Measurements from ENCODE around the gene TCF4.

TCF4 gene

GRCh38 chr18:55627007-55627406, 39.0 kb upstream of the TCF4 start:
- Mint-ChIP-seq H3K27me3 (ENCODE audit: low read depth, poor library complexity) (no peaks in the 10 kb centered on the region), H3K4me1 (no peaks in the 10 kb centered on the region), H3K27ac (no peak overlapping the region), H3K4me3 (no peak overlapping the region), H3K9me3 (peaks cover 4% of the 10 kb centered on the region), H3K36me3 (ENCODE audit: low read depth) (no peaks in the 10 kb centered on the region)
- TF ChIP-seq, protein P1, sequence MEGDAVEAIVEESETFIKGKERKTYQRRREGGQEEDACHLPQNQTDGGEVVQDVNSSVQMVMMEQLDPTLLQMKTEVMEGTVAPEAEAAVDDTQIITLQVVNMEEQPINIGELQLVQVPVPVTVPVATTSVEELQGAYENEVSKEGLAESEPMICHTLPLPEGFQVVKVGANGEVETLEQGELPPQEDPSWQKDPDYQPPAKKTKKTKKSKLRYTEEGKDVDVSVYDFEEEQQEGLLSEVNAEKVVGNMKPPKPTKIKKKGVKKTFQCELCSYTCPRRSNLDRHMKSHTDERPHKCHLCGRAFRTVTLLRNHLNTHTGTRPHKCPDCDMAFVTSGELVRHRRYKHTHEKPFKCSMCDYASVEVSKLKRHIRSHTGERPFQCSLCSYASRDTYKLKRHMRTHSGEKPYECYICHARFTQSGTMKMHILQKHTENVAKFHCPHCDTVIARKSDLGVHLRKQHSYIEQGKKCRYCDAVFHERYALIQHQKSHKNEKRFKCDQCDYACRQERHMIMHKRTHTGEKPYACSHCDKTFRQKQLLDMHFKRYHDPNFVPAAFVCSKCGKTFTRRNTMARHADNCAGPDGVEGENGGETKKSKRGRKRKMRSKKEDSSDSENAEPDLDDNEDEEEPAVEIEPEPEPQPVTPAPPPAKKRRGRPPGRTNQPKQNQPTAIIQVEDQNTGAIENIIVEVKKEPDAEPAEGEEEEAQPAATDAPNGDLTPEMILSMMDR (IDR thresholded peaks at IDR 0.05): no peak
- no peak for DNase-seq

DNA sequence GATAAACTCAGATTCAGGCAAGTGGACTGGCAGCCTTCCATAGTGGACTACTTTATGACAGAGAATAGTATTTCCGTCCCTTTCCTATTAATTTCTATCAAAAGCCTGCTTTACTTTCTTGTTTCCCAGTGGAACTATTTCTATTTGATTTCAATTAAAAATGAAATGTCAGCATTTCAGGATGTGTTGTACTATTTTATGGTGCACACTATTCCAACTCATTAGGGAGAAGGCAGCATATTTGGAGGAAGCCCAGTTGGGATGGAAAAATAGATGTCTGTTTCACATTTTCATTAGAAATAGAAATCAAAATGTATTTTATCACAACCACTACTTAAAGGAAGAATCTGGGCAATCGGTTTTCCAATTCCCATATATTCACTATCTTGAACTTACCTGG, 37.9 kb upstream of the TCF4 start:
- Mint-ChIP-seq H3K4me3 (no peak overlapping the region), H3K9me3 (peaks cover 4% of the 10 kb centered on the region), H3K4me1 (no peaks in the 10 kb centered on the region), H3K27me3 (ENCODE audit: low read depth, poor library complexity) (no peaks in the 10 kb centered on the region), H3K36me3 (ENCODE audit: low read depth) (no peaks in the 10 kb centered on the region), H3K27ac (no peak overlapping the region)
- no peak for DNase-seq
- TF ChIP-seq, protein P1 (IDR thresholded peaks at IDR 0.05): no peak

GRCh38 chr18:55623626-55624025, 35.6 kb upstream of the TCF4 start:
- Mint-ChIP-seq H3K27me3 (ENCODE audit: low read depth, poor library complexity) (no peaks in the 10 kb centered on the region), H3K4me1 (no peaks in the 10 kb centered on the region)
- DNase-seq: no peak

DNA sequence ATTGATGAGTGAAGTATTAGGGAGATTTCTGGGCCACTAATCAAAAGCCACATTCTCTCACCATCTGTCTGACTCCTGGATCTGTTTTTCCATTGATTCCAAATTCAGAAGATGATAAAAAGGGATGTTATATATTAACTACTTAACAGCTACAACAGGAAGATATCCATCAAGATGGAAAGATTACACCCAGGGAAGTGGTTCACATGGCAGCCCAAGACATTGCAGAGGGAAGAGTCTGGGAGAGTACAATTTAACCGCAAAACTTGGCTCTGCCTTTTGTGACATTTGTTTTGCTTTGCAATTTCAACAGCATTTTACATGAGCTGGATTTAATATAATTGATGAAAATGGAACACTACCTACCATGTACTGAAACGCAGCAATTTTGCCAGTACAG, 22.5 kb upstream of the TCF4 start:
- H3K4me3 Mint-ChIP-seq: no peak overlapping the region
- peaks cover 6% of the 10 kb centered on the region for H3K9me3 Mint-ChIP-seq
- H3K4me1 Mint-ChIP-seq: no peaks in the 10 kb centered on the region
- H3K36me3 Mint-ChIP-seq (ENCODE audit: low read depth): no peaks in the 10 kb centered on the region
- H3K27ac Mint-ChIP-seq: peak overlapping the region; percentile 62
- no peak for DNase-seq
- TF ChIP-seq, protein P1 (IDR thresholded peaks at IDR 0.05): no peak
- H3K27me3 Mint-ChIP-seq (ENCODE audit: low read depth, poor library complexity): no peaks in the 10 kb centered on the region

More at GRCh38 chr18:55623626-55624025, 35.6 kb upstream of the TCF4 start:
- TF ChIP-seq, protein P1 (IDR thresholded peaks at IDR 0.05): no peak
- Mint-ChIP-seq H3K27ac (no peak overlapping the region), H3K9me3 (peaks cover 4% of the 10 kb centered on the region), H3K4me3 (no peak overlapping the region), H3K36me3 (ENCODE audit: low read depth) (no peaks in the 10 kb centered on the region)

DNA sequence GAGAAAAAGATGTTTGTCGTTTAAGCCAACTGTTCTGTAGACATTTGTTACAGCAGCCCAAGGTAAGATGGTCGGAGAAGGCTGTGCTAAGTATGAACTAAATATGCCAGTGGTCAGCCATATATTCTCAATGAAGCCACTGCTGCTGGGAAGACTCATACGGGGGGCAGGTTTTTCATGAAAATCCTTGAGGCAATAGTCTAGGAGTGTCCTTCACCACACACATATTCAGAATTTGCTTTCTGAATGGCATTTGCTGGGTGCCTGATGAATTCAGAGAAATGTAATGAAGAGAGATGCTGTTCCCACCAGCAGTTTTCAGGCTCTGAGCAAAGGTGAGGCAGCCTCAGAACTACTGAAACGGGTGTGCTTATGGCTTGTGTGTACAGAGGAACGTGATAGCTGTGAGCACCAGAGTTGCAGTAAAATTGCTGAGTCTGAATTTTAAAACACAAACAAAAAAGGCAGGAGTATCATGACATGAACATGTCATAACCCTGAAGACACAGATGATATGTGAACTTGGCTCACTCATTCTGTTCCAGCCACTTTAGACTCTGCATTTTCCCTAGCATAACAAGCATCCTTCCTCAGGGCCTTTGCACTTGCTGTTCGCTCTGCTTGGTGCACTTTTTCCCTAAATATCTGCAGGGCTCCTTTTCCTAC, 21.3 kb upstream of the TCF4 start:
- H3K4me3 Mint-ChIP-seq: no peak overlapping the region
- no peaks in the 10 kb centered on the region for H3K36me3 Mint-ChIP-seq (ENCODE audit: low read depth)
- no peaks in the 10 kb centered on the region for H3K4me1 Mint-ChIP-seq
- TF ChIP-seq, protein P1 (IDR thresholded peaks at IDR 0.05): no peak
- H3K27me3 Mint-ChIP-seq (ENCODE audit: low read depth, poor library complexity): no peaks in the 10 kb centered on the region
- H3K9me3 Mint-ChIP-seq: peaks cover 3% of the 10 kb centered on the region
- H3K27ac Mint-ChIP-seq: no peak overlapping the region
- DNase-seq: no peak

DNA sequence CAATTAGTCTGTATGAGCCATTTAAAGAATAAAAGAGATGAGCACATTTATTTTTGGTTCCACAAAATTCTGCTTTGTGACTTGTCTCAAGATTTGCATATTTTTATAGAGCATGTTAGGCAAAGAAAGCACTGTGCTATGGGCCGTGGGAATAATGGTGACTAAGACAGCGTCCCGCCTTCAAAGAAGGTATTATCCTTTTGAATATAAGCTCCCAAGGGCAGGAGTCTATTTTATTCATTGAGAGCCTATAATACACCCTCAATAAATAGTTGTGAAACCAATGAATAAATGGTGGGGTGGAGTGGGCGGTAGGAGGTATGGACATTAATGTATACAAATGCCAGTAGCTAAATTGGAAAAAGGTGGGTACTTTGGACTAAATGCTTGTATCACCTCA, 20.5 kb upstream of the TCF4 start:
- DNase-seq: no peak
- H3K9me3 Mint-ChIP-seq: no peaks in the 10 kb centered on the region
- no peak overlapping the region for H3K27ac Mint-ChIP-seq
- H3K36me3 Mint-ChIP-seq (ENCODE audit: low read depth): no peaks in the 10 kb centered on the region
- no peak overlapping the region for H3K4me3 Mint-ChIP-seq
- TF ChIP-seq, protein P1 (IDR thresholded peaks at IDR 0.05): no peak
- no peaks in the 10 kb centered on the region for H3K4me1 Mint-ChIP-seq
- no peaks in the 10 kb centered on the region for H3K27me3 Mint-ChIP-seq (ENCODE audit: low read depth, poor library complexity)
